GM19239 (cell line): ENCODE measurements around the gene KANTR.

Experiments used
- DNase-seq: peaks from one replicate; pipeline ENCODE4 v3.0.0; 2011; ENCODE audit warnings: low spot score; ENCODE audit not compliant: insufficient read length
- FAIRE-seq: peaks from 2 replicates; lab custom pipeline; 2011; peaks lifted over from hg19 to GRCh38; lab: Jason Lieb, UNC

KANTR gene, protein sequence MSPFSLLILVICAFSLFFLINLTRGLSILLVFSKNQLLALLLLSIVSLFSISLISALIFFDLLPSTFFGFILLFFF

GRCh38 chrX:53093748-53094581, at the start of gene KANTR:
KANTR (plus strand) TSS chrX:53094142; CDS start chrX:53124273, 30,131 bp downstream.
- DNase-seq: peak; percentile 66
- peak; percentile 100 for FAIRE-seq

DNA sequence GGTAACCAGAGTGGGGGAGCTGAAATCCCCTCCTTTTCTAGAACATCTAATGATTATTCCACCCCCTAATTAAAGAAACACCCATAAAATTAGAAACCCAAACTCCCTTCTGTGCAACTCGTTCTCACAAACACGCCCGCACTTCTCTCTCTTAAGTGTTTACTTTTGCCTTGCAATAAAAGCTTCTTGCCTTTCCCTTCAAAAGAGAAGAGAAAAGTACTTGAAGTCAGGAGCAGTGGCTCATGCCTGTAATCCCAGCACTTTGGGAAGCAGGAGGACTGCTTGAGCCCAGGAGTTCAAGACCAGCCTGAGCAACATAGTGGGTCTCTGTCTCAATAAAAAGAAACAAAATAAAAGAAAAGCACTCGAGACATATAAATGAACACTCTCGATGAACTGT, 48.9 kb upstream of the KANTR start:
- FAIRE-seq: no peak
- DNase-seq: no peak

- DNase-seq (no peak), FAIRE-seq (no peak)
These were observed 46.7 kb upstream of the KANTR start for GRCh38 chrX:53047228-53047627.

GRCh38 chrX:53048169-53049126, 45.5 kb upstream of the KANTR start, which contains the start of gene GPR173:
GPR173 (plus strand) TSS chrX:53048789; CDS start chrX:53076622, 27,833 bp downstream.
- FAIRE-seq (no peak), DNase-seq (no peak)

GRCh38 chrX:53049127-53049517, 44.8 kb upstream of the KANTR start:
- no peak for FAIRE-seq
- no peak for DNase-seq

DNA sequence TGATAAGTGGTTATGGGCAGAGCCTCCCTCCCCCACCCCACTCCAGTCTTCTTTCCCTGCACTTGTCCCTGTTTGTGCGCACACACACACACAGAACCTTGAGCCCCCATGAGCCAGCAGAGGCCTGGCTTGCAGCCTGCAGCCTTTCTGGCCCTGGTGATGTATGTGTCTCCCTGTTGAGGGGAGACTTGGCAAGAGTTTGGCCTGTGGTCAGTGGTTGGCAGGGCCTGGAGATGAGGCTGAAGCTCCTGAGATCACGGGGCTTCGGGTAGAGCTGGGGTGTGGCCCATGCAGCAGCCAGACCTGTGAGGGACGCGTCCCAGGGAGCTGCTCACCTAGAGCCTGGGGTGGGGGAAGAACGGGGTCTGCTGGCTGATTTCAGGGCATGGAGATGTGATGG, 43.1 kb upstream of the KANTR start:
- FAIRE-seq (no peak), DNase-seq (no peak)

DNA sequence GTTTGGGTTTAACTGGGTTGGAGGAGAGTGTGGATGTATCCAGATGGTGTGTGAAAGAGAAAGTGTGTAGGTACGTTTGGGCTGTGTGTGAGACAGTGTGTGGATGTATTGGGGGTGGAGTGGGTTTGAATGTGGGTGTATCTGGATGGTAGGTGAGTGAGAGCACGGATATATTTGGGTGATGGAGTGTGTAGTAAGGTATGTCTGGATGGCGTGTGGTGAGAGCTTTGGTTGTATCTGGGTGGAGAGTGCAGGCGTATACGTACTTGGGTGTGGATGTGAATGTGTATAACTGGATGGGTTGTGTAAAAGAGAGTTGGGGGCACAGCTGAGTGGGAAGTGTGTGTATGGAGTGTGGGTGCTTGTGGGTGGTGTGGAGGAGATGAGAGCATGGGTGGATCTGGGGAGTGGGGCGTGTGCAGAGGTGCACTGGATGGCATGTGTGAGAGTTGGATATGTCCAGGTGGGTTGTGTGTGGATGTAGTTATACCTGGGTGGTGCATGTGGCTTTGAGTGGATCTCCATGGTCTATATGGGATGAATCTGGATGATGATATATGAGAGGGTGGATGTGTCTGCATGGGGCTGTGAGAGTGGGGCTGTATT, 38.6 kb upstream of the KANTR start:
- DNase-seq (no peak), FAIRE-seq (no peak)

DNA sequence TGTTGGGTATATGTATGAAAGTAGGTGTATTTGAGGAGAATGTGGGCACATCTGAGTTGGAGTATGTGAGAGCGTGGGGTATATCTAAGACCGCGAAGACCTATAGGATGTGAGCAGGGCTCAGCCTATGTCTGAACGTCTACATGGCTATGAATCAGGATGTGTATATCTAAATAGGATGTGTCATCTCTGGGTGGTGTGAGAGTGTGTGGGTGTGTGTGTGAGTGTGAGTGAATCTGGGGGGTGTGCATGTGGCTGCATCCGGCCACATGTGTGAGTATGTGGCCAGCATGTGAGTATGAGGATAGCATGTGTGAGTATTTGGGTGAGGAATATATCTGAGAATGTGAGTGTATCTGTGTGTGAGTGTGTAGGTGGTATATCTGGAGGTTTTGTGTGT, 37.6 kb upstream of the KANTR start:
- FAIRE-seq (no peak), DNase-seq (no peak)

DNA sequence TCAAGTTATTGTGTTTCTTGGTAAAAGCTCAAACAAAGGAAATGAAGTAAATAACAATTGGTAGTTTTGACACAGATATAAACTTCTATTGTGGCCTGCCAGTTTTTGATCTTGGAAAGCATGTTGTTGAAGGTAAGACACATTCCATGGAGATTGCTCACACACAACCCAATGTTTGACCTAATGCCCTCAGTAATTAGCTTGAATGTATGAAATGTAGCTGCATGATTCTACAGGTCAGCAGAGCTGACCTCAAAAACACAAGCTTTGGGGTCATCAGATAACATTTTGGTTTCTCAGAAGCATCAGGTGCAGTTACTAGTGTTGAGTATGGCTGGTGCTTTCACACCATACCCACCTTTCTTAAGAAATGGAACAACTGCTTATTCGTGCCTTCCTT, 28.8 kb upstream of the KANTR start:
- FAIRE-seq: no peak
- no peak for DNase-seq

- no peak for DNase-seq
- FAIRE-seq: no peak
These were observed 22.9 kb upstream of the KANTR start for GRCh38 chrX:53071064-53071463.

DNA sequence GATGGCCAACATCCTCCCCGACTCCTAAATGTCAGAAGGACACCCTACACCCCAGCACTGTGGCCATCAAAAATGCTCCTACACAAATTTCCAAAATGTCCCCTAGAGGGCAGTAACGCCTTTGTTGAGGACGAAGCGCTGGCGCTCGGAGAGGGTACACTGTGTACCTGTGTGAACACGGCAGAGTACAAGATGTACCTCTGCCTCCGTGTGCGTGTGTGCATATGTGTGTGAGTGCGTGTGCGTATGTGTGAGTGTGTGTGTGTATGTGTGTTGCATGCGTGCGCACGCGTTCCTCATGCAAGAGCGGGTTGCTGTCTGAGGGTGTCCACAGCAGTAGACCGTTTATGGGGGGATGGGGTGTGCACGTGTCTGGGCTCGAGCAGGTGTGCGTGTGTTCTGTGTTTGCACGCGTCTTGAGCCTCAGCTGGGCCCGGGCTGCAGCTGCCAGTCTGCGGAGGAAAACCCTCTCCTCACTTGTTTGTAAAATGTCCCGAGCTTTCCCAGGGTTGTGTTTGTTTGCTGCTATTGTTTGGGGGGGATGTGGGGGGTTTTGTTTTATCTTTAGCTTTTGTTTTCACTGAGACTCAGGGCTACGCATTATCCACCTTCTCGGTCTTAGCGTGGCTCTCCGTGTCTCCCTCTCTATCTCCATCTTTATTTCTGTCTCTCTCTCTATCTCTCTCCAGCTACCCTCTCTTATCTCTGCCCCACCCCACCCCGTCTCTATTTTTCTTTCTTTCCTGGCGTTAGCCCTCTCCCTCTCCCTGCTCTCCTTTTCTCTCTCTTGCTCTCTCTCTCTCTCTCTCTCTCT, 22.1 kb upstream of the KANTR start:
- DNase-seq (peak; percentile 33), FAIRE-seq (peak; percentile 98)

- DNase-seq (no peak), FAIRE-seq (peak; percentile 85)
These were observed 21.4 kb upstream of the KANTR start for GRCh38 chrX:53072418-53073114.

- FAIRE-seq: no peak
- DNase-seq: no peak
These were observed 20.8 kb upstream of the KANTR start for GRCh38 chrX:53073115-53073586.

DNA sequence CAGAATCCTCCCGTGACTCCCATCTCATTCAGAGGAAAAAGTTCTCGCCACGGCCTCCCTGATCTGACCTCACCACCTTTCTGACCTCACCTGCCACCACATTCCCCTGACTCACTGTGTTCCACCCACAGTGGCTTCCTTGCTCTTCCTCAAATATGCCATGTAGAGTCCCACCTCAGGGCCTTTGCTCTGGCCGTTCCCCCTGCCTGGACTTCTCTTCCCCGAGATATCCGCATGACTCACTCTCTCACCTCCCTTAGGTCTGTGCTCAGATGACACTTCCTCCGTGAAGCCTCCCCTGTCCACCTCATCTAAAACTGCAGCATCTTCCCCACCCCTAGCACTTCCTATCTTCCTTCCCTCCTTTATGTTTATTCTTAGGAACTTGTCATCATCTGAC, 18.9 kb upstream of the KANTR start:
- FAIRE-seq (no peak), DNase-seq (no peak)

DNA sequence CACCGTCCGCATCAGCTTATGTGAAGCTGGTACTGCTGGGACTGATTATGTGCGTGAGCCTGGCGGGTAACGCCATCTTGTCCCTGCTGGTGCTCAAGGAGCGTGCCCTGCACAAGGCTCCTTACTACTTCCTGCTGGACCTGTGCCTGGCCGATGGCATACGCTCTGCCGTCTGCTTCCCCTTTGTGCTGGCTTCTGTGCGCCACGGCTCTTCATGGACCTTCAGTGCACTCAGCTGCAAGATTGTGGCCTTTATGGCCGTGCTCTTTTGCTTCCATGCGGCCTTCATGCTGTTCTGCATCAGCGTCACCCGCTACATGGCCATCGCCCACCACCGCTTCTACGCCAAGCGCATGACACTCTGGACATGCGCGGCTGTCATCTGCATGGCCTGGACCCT, 17.3 kb upstream of the KANTR start:
- DNase-seq: no peak
- FAIRE-seq: no peak

GRCh38 chrX:53077207-53078197, 16.4 kb upstream of the KANTR start:
- DNase-seq (no peak), FAIRE-seq (no peak)

DNA sequence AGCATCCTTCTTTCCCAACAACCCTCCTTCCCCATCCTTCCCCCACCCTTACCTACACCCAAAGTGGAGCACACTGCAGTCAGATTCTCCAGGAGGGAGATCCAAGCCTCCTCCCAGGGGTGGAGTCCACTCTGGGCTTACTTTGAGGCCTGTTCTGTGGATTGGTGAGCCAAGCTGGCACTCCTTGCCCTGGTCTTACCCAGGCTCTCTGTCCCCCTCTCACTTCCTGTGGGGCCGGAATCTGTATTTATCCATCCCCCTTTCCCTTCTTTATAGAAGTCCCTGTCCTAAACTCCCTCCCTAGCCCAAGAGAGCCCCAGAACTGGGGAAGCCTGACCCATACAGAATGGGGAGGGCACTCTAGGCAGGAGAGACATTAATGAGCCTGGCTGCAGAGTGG, 15.0 kb upstream of the KANTR start:
- FAIRE-seq: no peak
- DNase-seq: no peak
